Stimulated activated CD4-positive, alpha-beta T cell treated with anti-CD3 and anti-CD28 coated beads, Interleukin-12 subunit alpha, Interleukin-12 subunit beta, amount 100 ng/mL, for 4 hours (primary cell): ENCODE data around the gene SH2D3C.
A peak's percentile ranks its signal among the peaks of the same experiment; 100 is the strongest.

Experiments used
- DNase-seq: peaks from one replicate; pipeline ENCODE4 v3.0.0-alpha.2; 2020

The SH2D3C gene, protein sequence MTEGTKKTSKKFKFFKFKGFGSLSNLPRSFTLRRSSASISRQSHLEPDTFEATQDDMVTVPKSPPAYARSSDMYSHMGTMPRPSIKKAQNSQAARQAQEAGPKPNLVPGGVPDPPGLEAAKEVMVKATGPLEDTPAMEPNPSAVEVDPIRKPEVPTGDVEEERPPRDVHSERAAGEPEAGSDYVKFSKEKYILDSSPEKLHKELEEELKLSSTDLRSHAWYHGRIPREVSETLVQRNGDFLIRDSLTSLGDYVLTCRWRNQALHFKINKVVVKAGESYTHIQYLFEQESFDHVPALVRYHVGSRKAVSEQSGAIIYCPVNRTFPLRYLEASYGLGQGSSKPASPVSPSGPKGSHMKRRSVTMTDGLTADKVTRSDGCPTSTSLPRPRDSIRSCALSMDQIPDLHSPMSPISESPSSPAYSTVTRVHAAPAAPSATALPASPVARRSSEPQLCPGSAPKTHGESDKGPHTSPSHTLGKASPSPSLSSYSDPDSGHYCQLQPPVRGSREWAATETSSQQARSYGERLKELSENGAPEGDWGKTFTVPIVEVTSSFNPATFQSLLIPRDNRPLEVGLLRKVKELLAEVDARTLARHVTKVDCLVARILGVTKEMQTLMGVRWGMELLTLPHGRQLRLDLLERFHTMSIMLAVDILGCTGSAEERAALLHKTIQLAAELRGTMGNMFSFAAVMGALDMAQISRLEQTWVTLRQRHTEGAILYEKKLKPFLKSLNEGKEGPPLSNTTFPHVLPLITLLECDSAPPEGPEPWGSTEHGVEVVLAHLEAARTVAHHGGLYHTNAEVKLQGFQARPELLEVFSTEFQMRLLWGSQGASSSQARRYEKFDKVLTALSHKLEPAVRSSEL

DNA sequence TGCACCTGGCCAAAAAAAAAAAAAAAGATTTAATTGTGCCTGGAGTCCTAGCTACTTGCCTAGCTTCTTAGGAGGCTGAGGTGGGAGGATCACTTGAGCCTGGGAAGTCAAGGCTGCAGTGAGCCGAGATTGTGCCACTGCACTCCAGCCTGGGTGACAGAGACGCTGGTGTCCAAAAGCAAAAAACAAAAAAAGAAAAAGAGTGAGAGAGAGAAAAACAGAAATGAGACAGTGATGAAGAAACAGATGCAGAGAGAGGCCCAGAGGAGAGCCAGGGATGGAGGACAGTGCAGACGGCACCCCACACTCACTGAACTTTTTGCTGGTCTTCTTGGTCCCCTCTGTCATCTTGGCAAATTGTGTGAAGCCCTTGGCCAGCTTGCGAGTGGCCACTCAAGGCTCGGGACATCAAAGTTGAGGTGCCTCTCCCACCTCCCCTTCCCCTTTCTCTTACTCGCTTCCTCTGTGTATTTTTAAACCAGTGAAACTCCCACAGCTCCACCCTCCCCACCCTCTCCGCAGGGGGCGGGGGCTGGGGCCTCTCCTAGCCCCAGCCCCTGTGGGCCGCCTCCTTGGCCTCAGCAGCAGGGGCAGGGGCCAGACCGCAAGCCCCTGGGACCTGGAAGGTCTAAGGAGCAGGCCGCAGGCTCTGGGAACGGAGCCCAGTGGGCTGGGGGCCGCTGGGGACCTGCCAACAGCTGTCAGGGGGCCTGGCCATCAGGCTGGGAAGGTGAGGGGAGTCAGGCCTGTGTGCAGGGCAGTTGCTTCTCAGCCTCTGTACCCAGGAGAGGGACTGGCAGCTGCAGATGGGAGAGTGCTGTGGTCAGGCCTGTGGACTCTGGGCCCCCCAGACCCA, at the start of gene SH2D3C:
SH2D3C (minus strand) TSS at position 387 of the 856 bp plus-strand sequence; CDS start at position 348, 39 bp downstream.
- peak; percentile 44 for DNase-seq

DNA sequence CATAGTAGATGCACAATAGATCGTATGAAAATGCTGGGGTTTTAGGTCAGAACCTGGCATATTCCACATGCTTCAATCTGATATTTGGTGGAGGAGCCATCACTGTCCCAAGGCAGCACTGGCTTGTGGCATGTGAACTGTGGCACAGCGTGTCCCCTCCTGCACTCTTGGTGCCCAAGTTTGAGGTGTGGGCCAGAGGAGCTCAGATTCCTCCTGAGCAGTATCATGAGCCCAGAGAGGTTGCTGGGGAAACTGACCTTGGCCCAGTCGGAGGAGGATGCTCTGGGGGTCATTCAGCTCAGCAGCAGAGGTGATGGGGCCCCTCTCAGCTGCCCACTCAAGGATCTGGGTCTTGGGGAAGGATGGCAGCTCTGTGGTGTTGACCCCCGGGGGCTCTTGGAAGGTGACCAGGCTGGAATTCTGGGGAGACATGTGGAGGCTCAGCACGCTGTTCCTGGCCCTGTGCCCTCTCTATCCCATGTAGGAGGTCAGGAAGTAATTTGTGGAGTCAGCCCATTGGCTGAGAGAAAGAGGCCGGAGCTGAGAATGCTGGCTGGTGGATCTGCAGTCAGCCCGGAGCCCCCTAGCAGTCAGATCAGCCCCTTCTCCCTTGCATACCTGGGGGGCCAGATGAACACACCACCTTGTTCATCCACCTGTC, 47.9 kb upstream of the SH2D3C start:
- no peak for DNase-seq

DNA sequence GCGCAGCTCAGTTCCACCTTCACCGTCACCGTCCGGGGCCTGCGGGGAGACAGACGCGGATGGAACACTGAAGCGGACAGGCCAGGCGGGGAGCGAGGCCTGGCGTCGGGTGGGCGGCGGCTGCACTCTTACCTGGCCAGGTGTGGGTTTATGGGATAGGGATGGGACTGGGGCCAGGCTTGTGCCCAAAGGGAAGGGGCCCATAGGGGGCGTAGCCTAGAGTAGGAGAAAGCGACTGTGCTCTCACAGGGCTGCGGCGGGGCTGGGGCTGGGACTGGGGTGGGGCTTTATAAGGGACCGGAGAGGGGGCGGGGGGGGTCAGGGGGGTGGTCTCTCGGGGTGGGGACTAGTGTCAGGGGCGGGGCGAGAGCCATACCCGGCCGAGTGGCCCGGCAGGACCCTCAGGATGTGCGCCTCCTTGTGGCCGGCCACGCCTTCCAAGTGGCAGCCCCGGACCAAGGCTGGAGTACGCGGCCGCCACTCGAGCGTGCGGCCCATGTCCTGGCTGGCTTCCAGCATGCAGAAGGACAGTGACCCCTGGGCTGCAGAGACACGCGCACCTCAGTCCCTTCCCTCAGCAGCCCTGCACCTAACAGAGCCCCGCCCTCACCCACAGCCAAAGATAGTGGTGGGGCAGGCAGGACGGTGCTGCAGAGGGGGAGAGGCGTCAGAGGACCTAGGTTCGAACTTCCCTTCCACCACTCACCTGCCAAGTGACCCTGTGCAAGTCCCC, 47.0 kb upstream of the SH2D3C start:
- no peak for DNase-seq

DNA sequence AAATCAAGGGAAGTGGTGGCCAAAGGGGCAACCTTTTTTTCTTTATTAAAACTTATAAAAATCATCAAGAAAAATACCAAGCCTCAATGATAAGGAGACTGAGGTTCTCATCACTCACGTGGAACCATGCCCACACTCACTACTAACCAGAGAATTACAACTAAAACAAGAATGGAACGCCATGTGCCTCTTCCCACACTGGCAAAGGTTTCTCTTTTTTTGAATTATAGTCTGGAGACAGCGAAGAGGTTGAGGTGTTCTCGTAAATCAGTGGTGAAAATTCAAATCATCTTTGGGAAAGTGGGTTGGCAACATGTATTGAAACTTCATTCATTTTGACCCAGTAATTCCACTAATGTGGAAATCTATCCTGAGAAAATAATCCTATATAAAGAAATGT, 43.6 kb upstream of the SH2D3C start:
- DNase-seq, result no peak

DNA sequence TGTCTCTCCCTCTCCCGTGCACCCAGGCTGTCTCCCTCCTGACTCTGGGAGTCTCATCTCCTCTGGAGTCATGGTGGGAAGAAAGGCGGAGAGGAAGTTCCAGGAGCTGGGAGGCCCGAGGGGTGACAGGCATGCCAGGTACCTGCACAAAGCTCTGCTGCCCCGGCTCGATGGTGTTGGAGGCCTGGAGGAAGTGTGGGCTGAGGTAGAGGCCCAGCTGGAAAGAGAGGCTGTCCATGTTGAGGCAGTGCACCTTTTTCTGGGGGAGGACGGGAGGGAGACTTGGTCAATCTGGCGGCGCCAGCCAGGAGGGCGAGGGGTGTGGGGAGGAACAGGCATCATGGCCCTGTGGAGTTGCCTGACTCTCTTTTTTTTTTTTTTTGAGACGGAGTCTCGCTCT, 40.1 kb upstream of the SH2D3C start:
- DNase-seq, result no peak

DNA sequence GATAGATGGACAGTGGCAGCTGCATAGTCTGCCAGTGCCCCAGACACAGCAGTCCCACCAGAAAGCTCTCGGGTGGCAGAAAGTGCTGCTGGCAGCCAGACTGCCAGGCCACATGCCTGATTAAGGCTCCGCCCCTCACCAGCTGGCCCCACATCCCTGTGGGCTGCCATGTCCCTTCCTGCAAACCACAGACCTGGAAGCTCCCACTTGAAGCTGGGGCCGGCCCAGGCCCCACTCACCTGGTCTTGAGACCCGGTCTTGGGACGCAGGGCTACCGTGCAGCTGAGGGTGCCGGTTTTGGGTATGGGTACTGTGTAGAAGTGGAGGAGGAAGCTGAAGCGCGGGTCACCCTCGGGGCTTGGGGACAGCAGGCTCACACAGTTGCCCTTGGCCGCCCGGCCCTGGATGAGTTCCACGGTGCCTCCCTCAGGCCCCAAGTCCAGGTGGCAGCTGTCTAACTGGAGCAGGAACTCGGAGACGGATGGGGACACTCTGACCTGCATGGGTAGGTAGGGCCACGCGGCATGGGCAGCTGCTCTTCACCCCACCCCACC, 39.5 kb upstream of the SH2D3C start:
- DNase-seq, result no peak

DNA sequence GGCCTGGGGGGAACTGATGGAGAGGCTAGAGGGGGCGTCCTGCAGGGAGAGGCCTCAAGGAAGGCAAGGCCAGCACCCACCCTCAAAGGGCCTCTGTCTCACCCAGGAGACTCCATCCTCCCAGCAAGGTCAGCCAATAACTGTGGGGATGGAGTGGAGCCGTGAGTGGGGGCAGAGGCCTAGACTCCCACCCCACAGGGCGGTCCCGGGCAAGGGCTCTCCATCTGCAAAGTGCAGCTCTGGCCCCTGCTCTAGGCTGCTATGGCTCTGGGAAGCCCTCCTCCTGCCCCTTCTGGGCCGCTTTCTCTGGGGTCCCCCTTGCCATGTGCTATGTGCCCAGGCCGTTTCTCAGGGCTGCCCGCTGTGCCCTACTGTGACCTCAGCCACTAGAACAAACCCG, 38.3 kb upstream of the SH2D3C start:
- DNase-seq, result no peak

DNA sequence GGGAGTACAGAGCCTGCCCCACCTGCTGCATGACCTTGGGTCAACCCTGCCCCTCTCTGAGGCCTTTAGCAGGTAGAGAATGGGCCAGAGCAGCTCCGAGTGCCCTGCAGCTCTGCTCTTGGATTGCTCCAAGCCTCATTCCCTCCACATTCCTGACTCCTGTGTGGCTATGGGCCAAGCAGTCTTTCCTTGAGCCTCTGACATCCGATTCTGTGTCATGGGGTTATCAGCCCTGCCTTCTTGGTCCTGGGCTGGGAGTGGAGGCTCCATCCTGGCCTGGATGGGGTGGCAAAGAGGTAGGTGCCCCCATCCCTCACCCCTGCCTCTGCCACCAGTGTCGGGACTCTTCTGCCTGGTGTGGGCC, 37.9 kb upstream of the SH2D3C start:
- no peak for DNase-seq

DNA sequence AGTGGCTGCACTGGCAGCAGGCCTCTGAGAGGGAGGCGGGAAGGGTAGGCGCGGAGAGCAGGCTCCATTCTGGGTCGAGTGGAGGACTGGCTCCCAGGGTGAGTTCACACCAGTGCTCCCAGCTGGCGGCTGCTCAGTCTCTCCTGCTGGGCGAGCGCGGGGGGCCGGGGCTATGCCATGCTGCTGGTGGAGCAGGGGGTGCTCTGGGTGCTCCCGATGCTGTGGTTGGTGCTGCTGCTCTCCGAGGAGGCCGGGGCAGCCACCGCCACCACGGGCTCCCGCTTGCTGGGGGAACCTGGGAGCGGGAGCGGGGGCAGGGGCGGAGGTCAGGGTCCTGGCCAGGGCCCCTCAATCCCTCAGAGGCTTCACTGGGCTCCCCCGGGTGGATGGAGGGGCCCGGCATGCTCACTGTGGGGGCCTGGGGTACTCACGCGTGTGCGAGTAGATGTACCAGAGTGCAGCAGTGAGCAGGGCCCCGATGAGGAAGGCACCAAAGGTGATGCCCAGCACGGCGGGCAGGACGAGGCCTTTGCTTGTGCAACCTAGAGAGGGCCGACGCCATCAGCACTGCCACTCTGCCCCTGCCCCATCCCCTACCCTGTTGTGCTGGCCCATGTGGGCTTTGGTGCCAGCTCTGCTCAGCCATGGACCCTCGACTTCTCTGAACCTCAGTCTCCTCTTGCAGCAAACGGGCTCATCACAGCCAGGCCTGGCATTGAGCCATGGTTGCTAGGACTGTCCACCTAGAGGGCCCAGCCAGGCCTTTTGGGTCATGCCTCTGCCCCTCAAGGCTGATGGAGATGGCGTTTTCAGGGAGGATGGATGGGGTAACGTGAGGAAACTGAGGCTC, 37.3 kb upstream of the SH2D3C start:
- no peak for DNase-seq

DNA sequence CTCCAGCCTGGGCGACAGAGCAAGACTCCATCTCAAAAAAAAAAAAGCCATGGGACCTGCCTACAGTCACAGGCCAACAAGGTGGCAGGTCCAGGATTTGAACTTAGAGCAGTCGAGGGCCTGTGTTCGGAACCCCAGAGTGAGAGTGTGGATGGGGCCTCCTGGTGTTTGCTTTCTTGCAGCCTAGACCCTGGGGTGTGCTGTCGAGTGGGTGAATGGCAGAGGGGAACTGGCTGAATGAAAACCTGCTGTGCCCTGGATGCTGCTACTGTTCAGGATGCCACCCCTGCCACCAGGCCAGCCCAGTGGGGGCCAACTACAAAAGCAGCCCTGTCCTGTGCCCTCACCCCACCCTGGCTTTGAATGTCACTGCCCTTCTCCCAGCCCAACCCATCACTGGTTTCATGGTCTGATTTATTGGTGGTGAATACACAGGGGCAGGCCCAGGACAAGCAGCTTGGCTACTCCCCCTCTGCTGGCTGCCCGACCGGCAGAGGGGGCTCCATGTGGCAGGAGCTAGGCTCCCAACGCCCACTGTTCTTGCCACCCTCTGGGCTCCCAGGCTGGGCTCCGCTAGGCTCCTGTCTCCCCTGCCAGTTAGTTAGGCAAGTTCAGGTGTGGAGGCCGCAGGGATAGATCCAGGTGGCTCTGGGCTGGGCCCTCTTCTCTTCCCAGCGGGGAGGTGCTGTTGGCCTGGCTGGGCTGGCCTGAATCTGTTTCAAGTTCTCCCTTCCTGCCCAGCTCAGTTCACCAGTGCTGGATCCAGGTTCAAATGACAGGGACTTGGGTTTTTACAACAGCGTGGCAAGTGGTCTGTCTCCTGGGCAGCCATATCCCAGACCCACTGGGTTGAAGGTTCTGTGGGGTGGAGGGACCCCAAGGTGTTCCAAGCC, 36.4 kb upstream of the SH2D3C start:
- no peak for DNase-seq

DNA sequence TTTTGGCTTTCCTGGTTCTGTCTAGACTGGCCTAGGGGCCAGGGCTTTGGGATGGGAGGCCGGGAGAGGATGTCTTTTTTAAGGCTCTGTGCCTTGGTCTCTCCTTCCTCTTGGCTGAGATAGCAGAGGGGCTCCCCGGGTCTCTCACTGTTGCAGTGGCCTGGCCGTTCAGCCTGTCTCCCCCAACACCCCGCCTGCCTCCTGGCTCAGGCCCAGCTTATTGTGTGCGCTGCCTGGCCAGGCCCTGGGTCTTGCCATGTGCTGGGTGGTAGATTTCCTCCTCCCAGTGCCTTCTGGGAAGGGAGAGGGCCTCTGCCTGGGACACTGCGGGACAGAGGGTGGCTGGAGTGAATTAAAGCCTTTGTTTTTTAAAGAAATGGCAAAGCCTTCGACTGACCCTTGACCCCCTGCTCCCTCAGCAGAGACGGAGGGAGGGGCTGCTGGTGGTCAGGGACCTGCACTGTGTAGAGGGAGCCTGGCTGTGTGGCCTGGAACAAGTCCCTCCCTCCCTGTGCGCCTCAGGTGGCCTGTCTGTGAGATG, 35.3 kb upstream of the SH2D3C start:
- DNase-seq, result no peak

DNA sequence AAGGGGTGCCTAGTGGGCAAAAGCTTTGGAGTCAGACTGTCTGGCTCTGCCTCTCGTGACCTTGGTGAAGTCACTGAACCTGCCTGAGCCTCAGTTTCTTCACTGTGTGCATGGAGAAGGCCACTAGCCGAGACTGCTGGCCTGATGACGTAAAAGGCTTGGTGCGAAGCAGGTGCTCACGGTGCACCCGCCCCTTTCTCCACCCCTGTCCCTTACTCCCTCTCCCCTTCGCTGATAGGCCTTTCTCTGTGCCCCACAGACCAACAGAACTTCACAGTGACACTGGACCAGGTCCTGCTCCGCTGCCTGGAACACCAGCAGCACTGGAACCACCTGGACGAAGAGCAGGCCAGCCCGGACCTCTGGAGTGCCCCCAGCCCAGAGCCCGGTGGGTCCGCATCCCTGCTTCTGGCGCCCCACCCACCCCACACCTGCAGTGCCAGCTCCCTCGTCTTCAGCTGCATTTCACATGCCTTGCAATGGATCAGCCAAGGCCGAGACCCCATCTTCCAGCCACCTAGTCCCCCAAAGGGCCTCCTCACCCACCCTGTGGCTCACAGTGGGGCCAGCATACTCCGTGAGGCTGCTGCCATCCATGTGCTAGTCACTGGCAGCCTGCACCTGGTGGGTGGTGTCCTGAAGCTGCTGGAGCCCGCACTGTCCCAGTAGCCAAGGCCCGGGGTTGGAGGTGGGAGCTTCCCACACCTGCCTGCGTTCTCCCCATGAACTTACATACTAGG, 34.6 kb upstream of the SH2D3C start:
- DNase-seq, result no peak

DNA sequence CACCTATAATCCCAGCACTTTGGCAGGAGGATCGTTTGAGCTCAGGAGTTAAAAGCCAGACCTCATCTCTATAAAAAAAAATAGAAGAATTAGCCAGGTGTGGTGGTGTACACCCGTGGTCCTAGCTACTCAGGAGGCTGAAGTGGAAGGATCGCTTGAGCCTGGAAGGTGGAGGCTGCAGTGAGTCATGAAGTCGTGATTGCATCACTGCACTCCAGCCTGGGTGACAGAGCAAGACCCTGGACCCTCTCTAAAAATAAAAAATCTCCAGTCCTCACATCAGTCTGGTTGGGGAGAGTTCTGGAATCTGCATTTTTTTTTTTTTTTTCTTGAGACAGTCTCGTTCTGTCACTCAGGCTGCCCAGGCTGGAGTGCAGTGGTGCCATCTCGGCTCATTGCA, 33.5 kb upstream of the SH2D3C start:
- DNase-seq, result no peak

DNA sequence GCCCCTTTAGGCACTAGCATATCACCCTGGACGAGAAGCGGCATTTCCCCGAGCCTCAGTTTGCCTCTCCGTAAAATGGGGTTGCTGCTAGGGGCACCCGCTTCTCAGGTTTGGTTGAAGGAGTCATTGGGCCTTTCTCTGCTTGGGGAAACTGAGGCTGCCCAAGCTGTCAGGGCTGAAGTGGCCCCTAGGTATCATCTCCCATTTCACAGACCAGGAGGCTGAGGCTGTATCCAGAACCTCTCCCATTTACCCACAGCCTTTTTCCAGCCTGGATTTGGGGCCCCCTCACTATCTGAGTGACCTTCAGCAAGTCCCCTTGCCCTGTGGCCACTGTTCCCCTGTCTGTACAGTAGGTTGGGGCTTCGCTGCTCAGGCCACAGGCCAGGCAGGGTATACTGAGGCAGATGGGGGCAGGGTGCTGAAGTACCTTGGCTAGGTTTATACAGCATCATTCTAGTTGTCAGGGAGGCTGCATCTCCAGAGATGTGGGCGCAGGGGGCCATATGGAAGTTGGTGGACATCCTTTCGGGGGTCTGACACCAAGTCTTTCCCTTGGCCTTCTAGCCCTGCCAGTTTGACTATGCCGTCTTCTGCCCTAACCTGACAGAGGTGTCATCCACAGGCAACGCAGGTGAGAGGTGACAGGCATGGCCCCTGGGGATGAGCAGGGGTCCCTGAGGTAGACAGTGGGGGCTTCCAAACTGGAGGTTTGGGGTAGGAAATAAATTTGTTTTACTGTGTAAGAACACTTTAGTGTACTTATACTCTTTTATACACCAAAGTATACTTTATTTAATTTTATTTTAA, 32.1 kb upstream of the SH2D3C start:
- DNase-seq, result no peak

DNA sequence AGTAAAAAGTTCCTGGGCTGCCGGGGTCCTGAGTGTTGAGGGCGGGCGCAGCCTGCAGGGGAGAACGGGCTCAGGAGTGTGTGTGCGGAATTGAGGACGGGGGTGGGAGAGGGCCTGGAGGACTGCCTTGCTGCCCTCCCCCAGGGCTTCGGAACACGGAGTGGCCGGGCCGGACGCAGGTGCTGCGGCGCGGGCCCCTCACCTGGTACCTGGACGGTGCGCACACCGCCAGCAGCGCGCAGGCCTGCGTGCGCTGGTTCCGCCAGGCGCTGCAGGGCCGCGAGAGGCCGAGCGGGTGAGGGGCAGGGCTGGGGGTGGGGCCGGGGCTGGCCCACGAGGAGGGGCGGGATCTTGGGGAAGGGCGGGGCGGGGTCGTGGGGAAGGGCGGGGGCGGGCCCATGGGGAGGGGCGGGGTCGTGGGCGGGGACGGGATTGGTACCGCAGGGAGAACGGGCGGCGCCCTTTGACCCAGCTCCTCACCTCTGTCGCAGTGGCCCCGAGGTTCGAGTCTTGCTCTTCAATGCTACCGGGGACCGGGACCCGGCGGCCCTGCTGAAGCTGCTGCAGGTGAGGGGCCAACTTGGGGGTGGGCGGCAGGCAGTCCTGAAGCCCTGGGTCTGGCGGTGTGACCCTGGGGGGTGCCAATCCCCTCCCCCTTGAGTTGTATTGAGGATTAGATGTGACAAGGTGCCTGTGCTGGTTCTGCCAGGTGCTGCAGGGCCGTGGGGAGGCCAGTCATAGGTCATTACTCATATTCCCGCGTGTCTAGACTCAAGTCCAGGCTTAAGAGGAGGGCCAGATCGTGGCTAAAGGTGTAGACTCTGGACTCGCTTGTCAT, 31.3 kb upstream of the SH2D3C start:
- no peak for DNase-seq

DNA sequence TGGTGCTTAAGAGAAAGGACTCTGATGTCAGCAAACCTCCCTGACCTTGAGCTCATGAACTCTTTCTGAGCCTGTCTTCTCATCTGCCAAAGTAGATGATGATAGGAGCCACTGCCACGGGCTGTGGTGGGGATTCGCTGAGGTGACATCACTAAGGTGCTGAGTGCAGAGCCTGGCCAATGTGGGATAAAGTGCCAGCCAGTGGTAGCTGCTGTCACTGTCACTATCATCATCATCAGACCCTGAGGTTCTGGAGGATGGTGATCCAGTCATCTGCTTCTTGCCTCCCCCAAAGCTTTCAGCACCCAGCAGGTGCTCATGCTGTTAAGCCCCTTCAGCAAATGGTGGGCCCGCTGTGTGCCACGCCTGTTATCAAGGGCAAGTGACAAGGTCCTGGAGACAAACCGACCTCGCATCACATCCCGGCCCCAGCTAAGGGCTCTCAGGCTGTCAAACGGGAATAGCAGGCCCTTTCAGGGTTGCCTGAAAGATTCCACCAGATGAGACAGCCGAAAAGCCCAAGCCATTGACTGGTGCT, 30.6 kb upstream of the SH2D3C start:
- no peak for DNase-seq
